ENCODE data around the gene MRC2.

- no peak for TF ChIP-seq SPI1 (IDR thresholded peaks at IDR 0.05; ENCODE audit: low read depth, low read length)
- TF ChIP-seq POLR2A (IDR thresholded peaks at IDR 0.05; ENCODE audit: low read depth, low read length), result no peak
- no peak for TF ChIP-seq POLR2AphosphoS5 (IDR thresholded peaks at IDR 0.05; ENCODE audit: low read depth, low read length)
- TF ChIP-seq TAF1 (IDR thresholded peaks at IDR 0.05; ENCODE audit: low read depth, low read length), result no peak
- no peak for TF ChIP-seq PAX5 (IDR thresholded peaks at IDR 0.05; ENCODE audit: insufficient read depth, low read length, severe bottlenecking)
- no peak for TF ChIP-seq POU2F2 (IDR thresholded peaks at IDR 0.05; ENCODE audit: low read depth, low read length)
Observed at GRCh38 chr17:62706598-62707424, 79.3 kb downstream of the MRC2 start.

Data from GM12891 (cell line).